ENCODE measurements around the gene CDC34. TPM values are rescaled to one million over a fixed set of nuclear protein-coding genes. Genes with fewer than 3 reads are reported as not detected.

CDC34 gene
- total RNA-seq, 1 donor from 2014 or later = 124 TPM

- Histone ChIP-seq H3K4me1 (peaks cover 16 to 24% of the 10 kb centered on the region in 2 donors), H3K36me3 (peaks cover 45 to 46% of the 10 kb centered on the region in 2 donors), H3K27me3 (no peaks in the 10 kb centered on the region), H3K9me3 (no peaks in the 10 kb centered on the region), H3K27ac (no peak overlapping the region), H3K4me3 (no peak overlapping the region)
- TF ChIP-seq CTCF (IDR thresholded peaks at IDR 0.05) = no peak
- DNase-seq (ENCODE audit: low spot score in 2 of 2) = no peak
- intact Hi-C loops (cut with DNase I) = no loop called here
Measured at GRCh38 chr19:535017-535835, 3.7 kb downstream of the CDC34 start.

- Histone ChIP-seq H3K9me3 (no peaks in the 10 kb centered on the region), H3K4me1 (peaks cover 16 to 24% of the 10 kb centered on the region in 2 donors), H3K27me3 (no peaks in the 10 kb centered on the region), H3K27ac (no peak overlapping the region), H3K4me3 (no peak overlapping the region), H3K36me3 (peaks cover 51 to 52% of the 10 kb centered on the region in 2 donors)
- no peak for DNase-seq (ENCODE audit: low spot score in 2 of 2)
- intact Hi-C loops (cut with DNase I) = no loop called here
- no peak for TF ChIP-seq CTCF (IDR thresholded peaks at IDR 0.05)
Measured at GRCh38 chr19:536031-536880, 4.7 kb downstream of the CDC34 start.

GRCh38 chr19:536881-537404 lies 5.4 kb downstream of the CDC34 start:
- TF ChIP-seq CTCF (IDR thresholded peaks at IDR 0.05) = no peak
- Histone ChIP-seq H3K4me3 (no peak overlapping the region), H3K4me1 (peaks cover 16 to 24% of the 10 kb centered on the region in 2 donors), H3K9me3 (no peaks in the 10 kb centered on the region), H3K36me3 (peaks cover 57 to 59% of the 10 kb centered on the region in 2 donors), H3K27me3 (no peaks in the 10 kb centered on the region), H3K27ac (no peak overlapping the region)
- DNase-seq (ENCODE audit: low spot score in 2 of 2) = no peak
- intact Hi-C loops (cut with DNase I) = no loop called here

- intact Hi-C loops (cut with DNase I) = no loop called here
- Histone ChIP-seq H3K4me3 (no peak overlapping the region), H3K9me3 (no peaks in the 10 kb centered on the region), H3K36me3 (peaks cover 63 to 68% of the 10 kb centered on the region in 2 donors), H3K4me1 (peaks cover 9 to 14% of the 10 kb centered on the region in 2 donors), H3K27me3 (no peaks in the 10 kb centered on the region), H3K27ac (no peak overlapping the region)
- no peak for TF ChIP-seq CTCF (IDR thresholded peaks at IDR 0.05)
- no peak for DNase-seq (ENCODE audit: low spot score in 2 of 2)
Measured at GRCh38 chr19:538641-539428, 7.3 kb downstream of the CDC34 start.

GRCh38 chr19:539429-540030 lies 8.0 kb downstream of the CDC34 start:
- no peak for DNase-seq (ENCODE audit: low spot score in 2 of 2)
- Histone ChIP-seq H3K4me3 (no peak overlapping the region), H3K27ac (no peak overlapping the region), H3K4me1 (peaks cover 7 to 10% of the 10 kb centered on the region in 2 donors), H3K9me3 (no peaks in the 10 kb centered on the region), H3K27me3 (no peaks in the 10 kb centered on the region), H3K36me3 (peaks cover 63 to 68% of the 10 kb centered on the region in 2 donors)
- no peak for TF ChIP-seq CTCF (IDR thresholded peaks at IDR 0.05)
- intact Hi-C loops (cut with DNase I) = no loop called here

All from ascending aorta (tissue), 2 donors.